GM12878 (cell line): ENCODE measurements around the gene CACNA1D. TPM values are rescaled to one million over a fixed set of nuclear protein-coding genes. Genes with fewer than 3 reads are reported as not detected.

Source experiments
- ATAC-seq: fragments of 200-7000 bp; cut with Tn5 transposase; 3 replicates; pipeline ENCODE4 v1.9.1; 2020; ENCODE audit warnings: mild to moderate bottlenecking, moderate library complexity
- BruUV-seq: library from RNA; stranded (reverse); fragments of 400-500 nt; replicated peaks from 2 replicates; lab custom pipeline; 2021; lab: Mats Ljungman, UMichigan
- CTCF ChIA-PET: fragments of 300-600 bp; sonication (Branson Sonifier 250); formaldehyde crosslinking; extraction: SDS; loops from one replicate; lab custom pipeline; 2021; ENCODE audit warnings: inconsistent platforms; lab: Yijun Ruan, JAX
- POLR2A ChIA-PET: fragments of 350-600 bp; formaldehyde crosslinking; extraction: SDS; loops from one replicate; lab custom pipeline; 2021; ENCODE audit warnings: inconsistent platforms; lab: Charles Lee
- RAD21 ChIA-PET: fragments of 300-600 bp; sonication (Branson Sonifier 250); formaldehyde crosslinking; loops from one replicate; lab custom pipeline; 2023; ENCODE audit warnings: antibody characterized with exemption; ENCODE audit not compliant: unreplicated experiment; lab: Charles Lee
- SMC1A ChIA-PET: fragments of 300-600 bp; sonication (Branson Sonifier 250); formaldehyde crosslinking; loops from one replicate; lab custom pipeline; 2023; ENCODE audit not compliant: unreplicated experiment, uncharacterized antibody; lab: Charles Lee
- DNase-seq: peaks from one replicate; pipeline ENCODE4 v3.0.0-alpha.2; 2011; ENCODE audit warnings: low read depth, low spot score
- FAIRE-seq: peaks from 3 replicates; lab custom pipeline; 2011; peaks lifted over from hg19 to GRCh38; lab: Jason Lieb, UNC
- H2AFZ ChIP-seq: 2 replicates; pipeline ENCODE4 v1.6.0; 2011; ENCODE audit warnings: low read depth, low read length, control low read depth; ENCODE audit not compliant: control insufficient read depth
- H3K27ac ChIP-seq: 2 replicates; pipeline ENCODE4 v1.5.1; 2011; ENCODE audit warnings: control low read depth; ENCODE audit not compliant: control insufficient read depth, insufficient read depth
- H3K27me3 ChIP-seq, 2 experiments: replicated peaks in 1 of 2; 2 replicates each; pipeline versions ENCODE4 v1.6.0 to v1.6.1; 2011; ENCODE audit warnings: low read length in 1 of 2; ENCODE audit not compliant: control insufficient read depth in 2 of 2, insufficient read depth in 2 of 2
- H3K36me3 ChIP-seq, 2 experiments: 2 replicates each; pipeline ENCODE4 v1.5.1; 2011; ENCODE audit warnings: low read length in 1 of 2; ENCODE audit not compliant: control insufficient read depth in 2 of 2, insufficient read depth in 2 of 2
- H3K4me1 ChIP-seq: 2 replicates; pipeline ENCODE4 v1.6.1; 2011; ENCODE audit warnings: mild to moderate bottlenecking, low read length, moderate library complexity, mixed read lengths; ENCODE audit not compliant: control insufficient read depth, insufficient read depth
- H3K4me2 ChIP-seq: 2 replicates; pipeline ENCODE4 v1.6.0; 2011; ENCODE audit warnings: control low read depth; ENCODE audit not compliant: control insufficient read depth, insufficient read depth
- H3K4me3 ChIP-seq: fragments of 200-600 bp; sonication (generic); 2 replicates; pipeline ENCODE4 v1.5.1; 2016
- H3K79me2 ChIP-seq: 2 replicates; pipeline ENCODE4 v1.6.0; 2011; ENCODE audit warnings: low read length; ENCODE audit not compliant: control insufficient read depth, insufficient read depth
- H3K9ac ChIP-seq: 2 replicates; pipeline ENCODE4 v1.8.0; 2011; ENCODE audit warnings: low read length, control low read depth, mixed read lengths; ENCODE audit not compliant: control insufficient read depth, insufficient read depth
- H3K9me3 ChIP-seq: replicated peaks from 3 replicates; pipeline ENCODE4 v1.5.1; 2011; ENCODE audit warnings: mild to moderate bottlenecking, low read length; ENCODE audit not compliant: control insufficient read depth, insufficient read depth
- H4K20me1 ChIP-seq: 2 replicates; pipeline ENCODE4 v1.6.0; 2011; ENCODE audit not compliant: control insufficient read depth, insufficient read depth
- HCFC1 ChIP-seq: fragments of 150-350 bp; IDR thresholded peaks from 2 replicates; pipeline ENCODE4 v1.6.1; 2014; ENCODE audit warnings: low read length
- HDAC6 ChIP-seq: fragments of 200-600 bp; sonication (generic); IDR thresholded peaks from one replicate; pipeline ENCODE4 v1.8.0; 2017; ENCODE audit warnings: antibody characterized with exemption; ENCODE audit not compliant: unreplicated experiment
- LARP7 ChIP-seq: fragments of 450-650 bp; IDR thresholded peaks from 2 replicates; pipeline ENCODE4 v1.6.1; 2017; ENCODE audit warnings: mild to moderate bottlenecking
- MYB ChIP-seq: fragments of 150-350 bp; IDR thresholded peaks from 2 replicates; pipeline ENCODE4 v1.6.1; 2014; ENCODE audit warnings: mild to moderate bottlenecking, low read depth, low read length, borderline replicate concordance
- NR2C1 ChIP-seq: fragments of 450-650 bp; IDR thresholded peaks from 2 replicates; pipeline ENCODE4 v1.6.1; 2017; ENCODE audit warnings: antibody characterized with exemption, mild to moderate bottlenecking, moderate library complexity
- NR2C2 ChIP-seq: IDR thresholded peaks from 2 replicates; pipeline ENCODE4 v1.6.1; 2011; ENCODE audit warnings: borderline replicate concordance, low read depth; ENCODE audit not compliant: control insufficient read depth, insufficient read length
- PAX5 ChIP-seq: IDR thresholded peaks from 2 replicates; pipeline ENCODE4 v1.6.1; 2011; ENCODE audit warnings: low read depth, low read length, borderline replicate concordance
- RAD51 ChIP-seq: fragments of 450-650 bp; IDR thresholded peaks from 2 replicates; pipeline ENCODE4 v1.6.1; 2016; ENCODE audit warnings: moderate library complexity, mild to moderate bottlenecking, inconsistent platforms
- SPI1 ChIP-seq: IDR thresholded peaks from 2 replicates; pipeline ENCODE4 v1.6.1; 2011; ENCODE audit warnings: low read depth, mild to moderate bottlenecking, low read length, moderate library complexity, borderline replicate concordance; ENCODE audit not compliant: insufficient read depth
- WGBS: methylation state at CpG from one replicate; pipeline ENCODE4 v1.1.6; 2016; ENCODE audit warnings: low lambda C conversion rate; ENCODE audit not compliant: insufficient replicate concordance, insufficient coverage; ENCODE audit errors: missing lambda C conversion rate; 5-methylcytosine and 5-hydroxymethylcytosine counted together
- in situ Hi-C: fragments of 300-500 bp; cut with MboI; formaldehyde crosslinking; loops from 9 replicates; pipeline ENCODE4 v1.14.3; 2018; ENCODE audit warnings: mixed read lengths
- intact Hi-C: fragments of 100-400 bp; cut with micrococcal nuclease; formaldehyde crosslinking; loops from one replicate; pipeline ENCODE4 v1.14.2; 2022; ENCODE audit not compliant: unreplicated experiment
- polyA plus RNA-seq, 11 experiments: library from polyadenylated mRNA; depleted of rRNA in 4 of 11; unstranded in 6 of 11; stranded (reverse) in 5 of 11; fragments of >200 nt; fragmentation: Nextera tagmentation in 4 of 11; fragmentation: Illumina TruSeq in 1 of 11; extraction: Ambion mirVana in 4 of 11; extraction: Trizol in 1 of 11; gene quantifications; 1 replicate in 1 of 11; 2 replicates in 10 of 11; pipeline versions ENCODE4 v1.2.1 to v1.2.3, GENCODE V29; 2011 to 2016; ENCODE audit warnings: inconsistent platforms in 2 of 11, missing spikeins in 2 of 11, low read depth in 1 of 11
- total RNA-seq, 4 experiments: library from RNA; depleted of rRNA in 3 of 4; stranded (reverse); fragments of >200 nt in 3 of 4; fragmentation: Illumina TruSeq in 1 of 4; extraction: Trizol in 1 of 4; gene quantifications; 2 replicates each; pipeline versions ENCODE4 v1.2.1 to v1.2.3, GENCODE V29; 2013 to 2021
- TF ChIP-seq, protein P1 (sequence below): fragments of 450-650 bp; IDR thresholded peaks from 2 replicates; pipeline ENCODE4 v1.6.1; 2016; ENCODE audit warnings: mild to moderate bottlenecking
- TF ChIP-seq, protein P2 (sequence below): fragments of 450-650 bp; formaldehyde crosslinking; IDR thresholded peaks from 2 replicates; pipeline ENCODE4 v1.4.0; 2022; ENCODE audit warnings: mild to moderate bottlenecking, moderate library complexity
- TF ChIP-seq, protein P3 (sequence below): IDR thresholded peaks from 2 replicates; pipeline ENCODE4 v1.6.1; 2012; ENCODE audit warnings: low read depth, low read length, improper control_type of control experiment

The CACNA1D gene
- total and polyA plus RNA-seq, 10 of the 15 experiments (the other 5 are each of a cell fraction or from before 2014, with no cell fraction given): 0.21 to 24.4 (median 1.6) TPM

- Histone ChIP-seq H4K20me1 (no peaks in the 10 kb centered on the region), H3K4me3 (no peak overlapping the region), H3K27me3 (no peaks in the 10 kb centered on the region), H3K27ac (no peak overlapping the region), H3K79me2 (peaks cover 2% of the 10 kb centered on the region; the same call in 1 of the 2 replicates), H3K36me3 (no peaks in the 10 kb centered on the region), H3K9ac (no peak overlapping the region), H3K4me2 (no peak overlapping the region), H3K9me3 (no peaks in the 10 kb centered on the region), H2AFZ (no peak overlapping the region), H3K4me1 (peaks cover 2% of the 10 kb centered on the region)
- no peak for TF ChIP-seq NR2C2
- no peak for TF ChIP-seq MYB
- TF ChIP-seq, protein P1, sequence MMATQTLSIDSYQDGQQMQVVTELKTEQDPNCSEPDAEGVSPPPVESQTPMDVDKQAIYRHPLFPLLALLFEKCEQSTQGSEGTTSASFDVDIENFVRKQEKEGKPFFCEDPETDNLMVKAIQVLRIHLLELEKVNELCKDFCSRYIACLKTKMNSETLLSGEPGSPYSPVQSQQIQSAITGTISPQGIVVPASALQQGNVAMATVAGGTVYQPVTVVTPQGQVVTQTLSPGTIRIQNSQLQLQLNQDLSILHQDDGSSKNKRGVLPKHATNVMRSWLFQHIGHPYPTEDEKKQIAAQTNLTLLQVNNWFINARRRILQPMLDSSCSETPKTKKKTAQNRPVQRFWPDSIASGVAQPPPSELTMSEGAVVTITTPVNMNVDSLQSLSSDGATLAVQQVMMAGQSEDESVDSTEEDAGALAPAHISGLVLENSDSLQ: no peak
- TF ChIP-seq HCFC1: no peak
- TF ChIP-seq, protein P2, sequence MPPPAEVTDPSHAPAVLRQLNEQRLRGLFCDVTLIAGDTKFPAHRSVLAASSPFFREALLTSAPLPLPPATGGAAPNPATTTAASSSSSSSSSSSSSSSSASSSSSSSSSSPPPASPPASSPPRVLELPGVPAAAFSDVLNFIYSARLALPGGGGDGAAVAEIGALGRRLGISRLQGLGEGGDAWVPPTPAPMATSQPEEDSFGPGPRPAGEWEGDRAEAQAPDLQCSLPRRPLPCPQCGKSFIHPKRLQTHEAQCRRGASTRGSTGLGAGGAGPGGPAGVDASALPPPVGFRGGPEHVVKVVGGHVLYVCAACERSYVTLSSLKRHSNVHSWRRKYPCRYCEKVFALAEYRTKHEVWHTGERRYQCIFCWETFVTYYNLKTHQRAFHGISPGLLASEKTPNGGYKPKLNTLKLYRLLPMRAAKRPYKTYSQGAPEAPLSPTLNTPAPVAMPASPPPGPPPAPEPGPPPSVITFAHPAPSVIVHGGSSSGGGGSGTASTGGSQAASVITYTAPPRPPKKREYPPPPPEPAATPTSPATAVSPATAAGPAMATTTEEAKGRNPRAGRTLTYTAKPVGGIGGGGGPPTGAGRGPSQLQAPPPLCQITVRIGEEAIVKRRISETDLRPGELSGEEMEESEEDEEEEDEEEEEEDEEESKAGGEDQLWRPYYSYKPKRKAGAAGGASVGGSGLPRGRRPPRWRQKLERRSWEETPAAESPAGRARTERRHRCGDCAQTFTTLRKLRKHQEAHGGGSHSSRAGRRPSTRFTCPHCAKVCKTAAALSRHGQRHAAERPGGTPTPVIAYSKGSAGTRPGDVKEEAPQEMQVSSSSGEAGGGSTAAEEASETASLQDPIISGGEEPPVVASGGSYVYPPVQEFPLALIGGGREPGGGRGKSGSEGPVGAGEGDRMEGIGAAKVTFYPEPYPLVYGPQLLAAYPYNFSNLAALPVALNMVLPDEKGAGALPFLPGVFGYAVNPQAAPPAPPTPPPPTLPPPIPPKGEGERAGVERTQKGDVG (CRISPR knock-in tag): no peak
- no peak for TF ChIP-seq PAX5
- TF ChIP-seq SPI1: no peak
- no peak for TF ChIP-seq HDAC6
- TF ChIP-seq, protein P3, sequence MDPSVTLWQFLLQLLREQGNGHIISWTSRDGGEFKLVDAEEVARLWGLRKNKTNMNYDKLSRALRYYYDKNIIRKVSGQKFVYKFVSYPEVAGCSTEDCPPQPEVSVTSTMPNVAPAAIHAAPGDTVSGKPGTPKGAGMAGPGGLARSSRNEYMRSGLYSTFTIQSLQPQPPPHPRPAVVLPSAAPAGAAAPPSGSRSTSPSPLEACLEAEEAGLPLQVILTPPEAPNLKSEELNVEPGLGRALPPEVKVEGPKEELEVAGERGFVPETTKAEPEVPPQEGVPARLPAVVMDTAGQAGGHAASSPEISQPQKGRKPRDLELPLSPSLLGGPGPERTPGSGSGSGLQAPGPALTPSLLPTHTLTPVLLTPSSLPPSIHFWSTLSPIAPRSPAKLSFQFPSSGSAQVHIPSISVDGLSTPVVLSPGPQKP: no peak
- no peak for TF ChIP-seq NR2C1
- no peak for TF ChIP-seq LARP7
- TF ChIP-seq RAD51: no peak
- ChIA-PET CTCF (no interaction called here), SMC1A (no interaction called here), RAD21 (no interaction called here), POLR2A (no interaction called here)
- ATAC-seq (no peak), DNase-seq (no peak), FAIRE-seq (no peak)
- in situ Hi-C loops (no loop called here), intact Hi-C loops (no loop called here)
- no TSS peak for BruUV-seq
- WGBS: 42% methylated on average over 10 of the region's 10 CpGs
Measured at GRCh38 chr3:53837331-53837730, 342.9 kb downstream of the CACNA1D start.
